ENCODE results near the gene TRIM48. TPM values are rescaled to one million over a fixed set of nuclear protein-coding genes. Genes with fewer than 3 reads are reported as not detected.
"Not testable (repeated sequence)": the region's sequence is repeated elsewhere in the genome, so short reads cannot be mapped to it uniquely, and the experiment has no call there.

Gene TRIM48, protein sequence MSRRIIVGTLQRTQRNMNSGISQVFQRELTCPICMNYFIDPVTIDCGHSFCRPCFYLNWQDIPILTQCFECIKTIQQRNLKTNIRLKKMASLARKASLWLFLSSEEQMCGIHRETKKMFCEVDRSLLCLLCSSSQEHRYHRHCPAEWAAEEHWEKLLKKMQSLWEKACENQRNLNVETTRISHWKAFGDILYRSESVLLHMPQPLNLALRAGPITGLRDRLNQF
- not detected for total RNA-seq

DNA sequence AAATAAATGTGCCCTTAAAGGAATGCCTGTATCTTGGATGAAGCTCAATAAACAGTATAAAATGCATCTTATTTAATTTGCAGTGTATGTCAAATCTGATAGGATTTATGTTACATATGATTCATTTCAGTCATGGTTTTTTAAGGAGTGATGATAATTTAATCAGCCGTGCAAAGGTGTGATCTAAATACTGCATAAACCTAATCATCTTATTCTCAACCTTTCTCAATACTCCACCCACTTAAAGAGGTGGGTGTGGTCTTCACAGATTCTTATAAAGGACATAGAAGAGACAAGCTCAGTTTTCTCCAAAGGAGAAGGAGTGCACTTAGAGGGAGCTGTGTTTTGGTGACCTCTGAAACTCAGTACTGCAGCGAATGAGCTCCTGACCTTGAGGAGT is at the start of gene TRIM48:
TSS of gene TRIM48 (plus strand) at position 301 of the 400 bp plus-strand sequence. CDS start 113 bp downstream, outside the sequence.
- H3K9me3 Mint-ChIP-seq; H3K27me3 Mint-ChIP-seq (ENCODE audit: low read depth); H3K4me3 Mint-ChIP-seq; intact Hi-C loops (cut with micrococcal nuclease); H3K27ac Mint-ChIP-seq; DNase-seq; H3K4me1 Mint-ChIP-seq (ENCODE audit: low read depth); H3K36me3 Mint-ChIP-seq (ENCODE audit: low read depth); CTCF ChIA-PET: not testable (repeated sequence)

DNA sequence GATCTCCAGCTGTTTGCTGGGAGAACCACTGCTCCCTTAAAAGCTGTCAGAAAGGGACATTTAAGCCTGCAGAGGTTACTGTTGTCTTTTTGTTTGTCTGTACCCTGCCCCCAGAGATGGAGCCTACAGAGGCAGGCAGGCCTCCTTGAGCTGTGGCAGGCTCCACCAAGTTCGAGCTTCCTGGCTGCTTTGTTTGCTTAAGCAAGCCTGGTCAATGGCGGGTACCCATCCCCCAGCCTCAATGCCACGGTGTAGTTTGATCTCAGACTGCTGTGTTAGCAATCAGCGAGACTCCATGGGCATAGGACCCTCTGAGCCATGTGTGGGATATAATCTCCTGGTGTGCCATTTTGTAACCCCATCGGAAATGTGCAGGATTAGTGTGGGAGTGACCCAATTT is 23.6 kb upstream of the TRIM48 start:
- H3K27ac Mint-ChIP-seq; CTCF ChIA-PET; H3K4me3 Mint-ChIP-seq; DNase-seq; H3K27me3 Mint-ChIP-seq (ENCODE audit: low read depth); H3K36me3 Mint-ChIP-seq (ENCODE audit: low read depth); H3K4me1 Mint-ChIP-seq (ENCODE audit: low read depth); intact Hi-C loops (cut with micrococcal nuclease): not testable (repeated sequence)
- peaks cover 19% of the 10 kb centered on the region for H3K9me3 Mint-ChIP-seq

DNA sequence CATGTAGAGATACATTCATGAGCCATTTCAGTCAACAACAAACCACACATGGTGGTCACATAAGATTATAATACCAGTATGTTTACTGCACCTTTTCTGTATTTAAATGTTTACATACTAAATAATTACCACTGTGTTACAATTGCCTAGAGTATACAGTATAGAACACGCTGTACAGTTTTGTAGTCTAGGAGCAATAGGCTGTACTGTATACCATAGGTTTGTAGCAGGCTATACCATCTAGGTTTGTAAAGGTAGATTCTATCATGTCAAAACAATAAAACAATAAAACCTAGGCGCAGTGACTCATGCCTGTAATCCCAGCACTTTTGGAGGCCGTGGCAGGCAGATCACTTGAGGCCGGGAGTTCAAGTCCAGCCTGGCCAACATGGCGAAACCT is 1.1 kb downstream of the TRIM48 start:
- CTCF ChIA-PET: no interaction called here
- H3K4me3 Mint-ChIP-seq: no peak overlapping the region

More for the DNA sequence above, 1.1 kb downstream of the TRIM48 start:
- Mint-ChIP-seq H3K9me3 (peaks cover 5% of the 10 kb centered on the region), H3K27me3 (ENCODE audit: low read depth) (no peaks in the 10 kb centered on the region), H3K4me1 (ENCODE audit: low read depth) (no peaks in the 10 kb centered on the region), H3K27ac (no peak overlapping the region), H3K36me3 (ENCODE audit: low read depth) (no peaks in the 10 kb centered on the region)
- intact Hi-C loops (cut with micrococcal nuclease): no loop called here
- DNase-seq: no peak

Other genes starting within 250 kb of the TRIM48 start
- not detected for gene OR4A16, start 81.0 kb downstream of the TRIM48 start, total RNA-seq
- gene OR4A15, start 105.8 kb downstream of the TRIM48 start, total RNA-seq: not detected